GM19324 (cell line): ENCODE measurements around the gene RASAL1.

ENCODE experiments used
- ATAC-seq: cut with Tn5 transposase; IDR thresholded peaks from one replicate; pipeline ENCODE4 v1.9.1; 2021; ENCODE audit warnings: mild to moderate bottlenecking, moderate library complexity; ENCODE audit not compliant: unreplicated experiment, low FRiP score

The RASAL1 gene

DNA sequence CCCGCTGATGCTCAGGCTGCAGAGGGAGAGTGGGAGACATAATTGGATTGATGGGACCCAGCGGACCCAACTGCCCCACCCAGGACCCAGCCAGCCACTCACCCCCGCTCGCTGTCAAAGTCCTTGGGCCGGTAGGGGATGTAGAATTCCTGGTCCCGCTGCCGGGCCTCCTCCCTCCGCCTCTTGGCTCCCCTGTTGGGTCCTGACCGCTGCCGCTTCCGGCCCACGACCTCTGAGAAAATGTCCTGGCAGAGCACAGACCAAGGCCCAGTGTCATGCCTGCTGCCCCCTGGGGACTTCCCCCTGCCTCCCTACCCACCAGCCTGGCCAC is 27.4 kb upstream of the RASAL1 start:
- ATAC-seq, result no peak

GRCh38 chr12:113162102-113163029 is 26.8 kb upstream of the RASAL1 start:
- ATAC-seq, result no peak

DNA sequence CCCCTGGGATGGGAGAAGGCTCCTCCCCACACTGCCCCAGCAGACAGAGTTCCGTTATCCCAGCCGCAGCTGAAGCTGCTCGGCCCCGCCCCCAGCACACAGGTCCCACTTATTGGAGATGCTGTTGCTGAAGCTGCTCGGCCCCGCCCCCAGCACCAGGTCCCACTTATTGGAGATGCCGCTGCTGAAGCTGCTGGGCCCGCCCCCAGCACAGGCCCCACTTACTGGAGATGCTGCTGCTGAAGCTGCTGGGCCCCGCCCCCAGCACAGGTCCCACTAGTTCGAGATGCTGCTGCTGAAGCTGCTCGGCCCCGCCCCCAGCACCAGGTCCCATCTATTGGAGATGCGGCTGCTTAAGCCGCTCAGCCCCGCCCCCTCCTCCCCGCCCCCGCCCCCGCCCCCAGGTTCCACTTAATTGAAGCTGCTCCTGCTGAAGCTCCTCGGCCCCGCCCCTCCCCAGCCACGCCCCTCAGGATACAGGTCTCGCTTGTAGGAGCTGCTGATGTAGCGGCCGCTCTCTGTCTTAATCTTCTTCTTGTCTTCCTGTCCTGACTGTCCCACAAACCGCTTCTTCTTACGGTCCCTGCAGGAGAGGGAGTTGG is 26.0 kb upstream of the RASAL1 start:
- ATAC-seq, result no peak

DNA sequence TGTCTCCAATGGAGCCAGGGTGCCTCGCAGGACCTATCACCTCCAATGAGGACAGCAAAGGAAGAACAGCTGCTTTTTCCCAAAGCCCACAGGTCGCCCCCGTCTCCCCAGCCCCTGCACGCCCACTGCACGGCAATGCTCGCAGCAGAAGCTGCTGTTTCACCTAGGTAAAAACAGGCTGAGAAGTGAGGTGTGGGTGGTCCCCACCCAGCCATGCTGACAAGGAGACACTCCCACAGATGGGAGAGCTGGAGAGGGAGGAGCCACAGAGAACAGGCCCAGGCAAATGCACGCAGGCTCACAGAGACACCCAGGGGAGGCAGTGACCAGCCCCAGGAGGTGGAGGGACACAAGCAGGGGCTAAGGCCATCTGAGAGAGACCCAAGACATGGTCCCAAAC is 24.4 kb upstream of the RASAL1 start:
- ATAC-seq, result no peak

DNA sequence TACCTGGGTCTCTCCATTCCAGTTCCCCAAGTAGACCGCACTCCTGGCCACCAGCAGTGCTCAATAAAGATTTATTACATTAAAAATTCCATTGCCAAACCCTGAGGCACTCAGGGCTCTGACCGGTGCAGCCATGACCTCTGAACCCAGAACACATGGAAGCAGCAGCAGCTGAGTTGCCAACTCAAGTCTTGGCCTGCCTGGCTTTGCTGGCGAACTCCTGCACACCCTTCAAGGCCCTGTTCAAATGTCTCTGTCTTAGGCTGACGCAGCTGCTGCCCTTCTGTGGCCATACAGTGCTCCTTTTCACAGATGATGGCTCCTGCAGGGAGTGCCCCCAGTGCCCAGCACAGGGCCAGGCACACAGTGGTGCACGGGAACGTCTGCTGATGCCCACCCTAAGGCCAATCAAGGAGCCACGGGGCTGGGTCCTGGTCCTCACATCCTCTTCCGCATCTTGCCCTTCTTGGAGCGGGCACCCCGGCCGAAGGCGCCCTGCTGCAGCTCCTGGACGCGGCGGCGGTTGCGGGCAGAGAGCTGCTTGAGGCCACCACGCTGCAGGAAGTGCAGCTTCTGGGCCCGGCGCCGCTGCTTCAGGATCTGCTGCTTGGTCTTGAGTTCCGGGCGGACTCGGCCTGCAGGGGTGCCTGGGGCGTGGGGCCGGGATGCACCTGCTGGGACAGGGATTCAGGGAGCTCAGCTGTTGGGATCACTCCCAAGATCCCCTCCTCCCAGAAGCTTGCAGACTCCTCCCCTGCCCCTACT is 23.1 kb upstream of the RASAL1 start:
- ATAC-seq, result no peak

- ATAC-seq, result no peak
These were observed 21.8 kb upstream of the RASAL1 start for GRCh38 chr12:113157218-113157859.

- ATAC-seq, result no peak
These were observed 20.1 kb upstream of the RASAL1 start for GRCh38 chr12:113155646-113156045.

DNA sequence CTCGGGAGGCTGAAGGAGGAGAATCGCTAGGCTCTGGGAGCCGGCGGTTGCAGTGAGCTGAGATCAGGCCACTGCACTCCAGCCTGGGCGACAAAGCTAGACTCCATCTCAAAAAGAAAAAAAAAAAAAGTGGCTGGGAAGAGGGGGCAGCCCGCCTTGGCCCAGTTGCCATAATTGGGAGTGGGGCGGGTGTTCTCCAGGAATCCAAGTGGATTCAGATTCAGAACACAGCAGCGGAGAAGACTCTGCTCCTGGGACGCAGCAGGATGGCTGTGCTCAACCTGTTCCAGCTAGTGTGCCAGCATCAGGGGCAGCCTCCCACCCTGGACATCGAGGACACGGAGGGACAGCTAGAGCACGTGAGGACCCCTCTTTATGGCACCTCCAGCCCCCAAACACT is 19.5 kb upstream of the RASAL1 start:
- no peak for ATAC-seq

GRCh38 chr12:113154351-113154973 is 18.9 kb upstream of the RASAL1 start:
- ATAC-seq, result no peak

DNA sequence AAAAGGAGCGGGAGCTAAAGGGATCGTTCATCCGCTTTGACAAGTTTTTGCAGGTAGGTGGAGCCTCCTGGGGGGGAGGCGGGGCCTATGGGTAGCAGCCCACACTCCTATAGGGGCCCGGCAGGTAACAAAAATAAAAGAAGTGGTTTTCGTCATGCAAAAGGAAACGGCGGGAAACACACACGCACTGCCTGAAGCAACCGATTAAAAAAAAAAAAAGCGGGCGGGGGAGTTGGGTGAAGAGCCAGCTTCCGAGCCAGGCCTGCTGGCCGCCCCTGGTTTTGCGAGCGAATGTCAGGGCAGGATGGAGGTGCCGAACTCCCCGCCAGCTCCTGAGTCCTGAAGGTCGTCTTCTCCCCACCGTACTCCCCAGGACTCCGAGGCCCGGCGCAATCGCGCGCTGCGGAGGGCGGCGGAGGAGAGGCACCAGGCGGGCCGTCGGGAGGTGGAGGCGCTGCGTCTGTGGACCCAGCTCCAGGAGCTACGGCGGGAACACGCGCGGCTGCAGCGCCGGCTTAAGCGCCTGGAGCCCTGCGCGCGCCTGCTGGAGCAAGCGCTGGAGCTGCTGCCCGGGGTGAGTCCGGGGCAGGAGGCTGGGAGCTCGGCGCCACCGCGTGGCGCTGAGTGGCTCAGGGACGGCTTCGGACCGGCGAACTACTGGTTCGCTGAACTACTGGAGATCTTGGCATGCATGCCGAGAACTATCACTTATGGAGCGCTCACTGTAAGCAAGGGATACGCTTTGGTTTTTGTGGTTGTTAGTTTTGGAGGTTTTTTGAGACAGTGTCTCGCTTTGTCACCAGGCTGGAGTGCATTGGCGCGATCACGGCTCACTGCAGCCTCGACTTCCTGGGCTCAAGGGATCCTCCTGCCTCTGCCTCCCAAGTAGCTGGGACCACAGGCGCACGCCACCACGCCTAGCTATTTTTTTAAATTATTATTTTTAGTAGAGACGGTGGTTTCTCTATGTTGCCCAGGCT is 17.6 kb upstream of the RASAL1 start:
- ATAC-seq, result no peak

GRCh38 chr12:113152196-113152834 is 16.8 kb upstream of the RASAL1 start:
- no peak for ATAC-seq

GRCh38 chr12:113151655-113152054 is 16.1 kb upstream of the RASAL1 start:
- ATAC-seq, result no peak

GRCh38 chr12:113149361-113150150 is 14.0 kb upstream of the RASAL1 start, which contains the start of gene CFAP73:
Gene CFAP73, plus strand, starts transcription at chr12:113149724. Its CDS starts 134 bp downstream, at chr12:113149858.
- no peak for ATAC-seq

GRCh38 chr12:113146999-113147398 is 11.4 kb upstream of the RASAL1 start:
- no peak for ATAC-seq

- no peak for ATAC-seq
These were observed 10.4 kb upstream of the RASAL1 start for GRCh38 chr12:113145720-113146551.

- ATAC-seq, result no peak
These were observed 9.2 kb upstream of the RASAL1 start for GRCh38 chr12:113144806-113145205.

- ATAC-seq, result no peak
These were observed 8.4 kb upstream of the RASAL1 start for GRCh38 chr12:113143959-113144358.
